Measurements from ENCODE around the gene PRKAR1B.

Gene PRKAR1B

GRCh38 chr7:503575-504111 is 223.4 kb downstream of the PRKAR1B start:
- no peak for DNase-seq

GRCh38 chr7:502296-502695 is 224.8 kb downstream of the PRKAR1B start:
- no peak for DNase-seq

DNA sequence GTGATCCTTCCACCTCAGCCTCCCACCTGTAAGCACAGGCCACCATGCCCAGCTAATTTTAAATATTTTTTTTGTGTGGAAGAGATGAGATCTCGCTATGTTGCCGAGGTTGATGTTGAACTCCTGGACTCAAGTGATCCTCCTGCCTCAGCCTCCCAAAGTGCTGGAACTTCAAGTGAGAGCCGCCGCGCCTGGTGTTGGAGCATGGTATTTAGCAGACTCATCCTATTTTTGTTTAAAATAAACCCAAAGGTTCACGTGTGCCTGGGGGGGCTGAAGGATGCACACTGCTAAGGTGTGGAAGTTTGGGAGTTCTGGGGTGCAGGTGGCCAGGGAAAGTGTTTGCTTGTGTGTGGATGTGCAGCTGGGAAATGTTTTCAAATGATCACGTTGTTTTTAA is 225.6 kb downstream of the PRKAR1B start:
- no peak for DNase-seq

- no peak for DNase-seq
Observed at GRCh38 chr7:500521-501420, 226.3 kb downstream of the PRKAR1B start.

- no peak for DNase-seq
Observed at GRCh38 chr7:499853-500485, 227.1 kb downstream of the PRKAR1B start.

Measured in activated CD4-positive, alpha-beta T cell treated with anti-CD3 and anti-CD28 coated beads, Interleukin-2, amount 50 U/mL, for 4 hours (primary cell).